ENCODE results near the gene NPHP1.

Gene NPHP1

DNA sequence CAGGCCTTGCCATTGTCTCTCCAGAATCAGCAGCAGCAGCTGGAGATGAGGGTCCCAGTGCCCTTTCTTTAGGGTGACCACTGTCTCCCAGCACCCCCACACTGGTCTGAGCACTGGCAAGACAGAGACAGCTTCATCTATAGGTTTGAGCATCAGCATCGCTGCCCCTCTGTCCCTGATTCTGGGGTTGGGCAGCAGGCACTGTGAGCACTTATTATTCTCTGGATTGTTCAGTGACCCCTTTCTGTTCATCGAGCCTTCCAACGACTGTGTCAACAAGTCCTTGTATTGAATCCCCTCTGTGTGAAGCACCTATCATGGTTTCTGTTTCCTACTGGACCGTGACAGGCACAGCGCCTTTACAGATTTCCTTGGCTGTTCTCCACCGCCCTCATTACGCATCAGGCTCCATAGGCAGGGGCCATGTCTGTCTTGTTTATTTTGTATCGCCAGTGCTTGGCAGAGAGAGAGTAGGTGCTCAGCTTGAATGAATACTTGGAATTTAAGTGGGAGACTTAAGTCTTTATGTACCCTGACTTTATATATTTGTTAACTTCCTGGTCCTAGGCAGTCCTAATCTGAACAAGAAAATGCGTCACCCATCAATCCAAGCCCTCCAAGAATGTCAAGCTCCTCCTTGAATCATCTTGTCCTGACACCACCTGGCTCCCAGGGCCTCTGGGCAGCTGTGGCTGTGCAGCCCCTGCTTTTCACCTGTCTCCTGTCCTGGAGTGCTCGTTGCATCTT, 100.6 kb downstream of the NPHP1 start:
- TF ChIP-seq CTCF (IDR thresholded peaks at IDR 0.05; ENCODE audit: borderline replicate concordance, extremely low read depth, low read length, poor library complexity, severe bottlenecking) (no peak), EZH2 (IDR thresholded peaks at IDR 0.05; ENCODE audit: borderline replicate concordance, low read depth, low read length, severe bottlenecking) (no peak)
- no peak overlapping the region for H3K27ac ChIP-seq (ENCODE audit: low read length)

DNA sequence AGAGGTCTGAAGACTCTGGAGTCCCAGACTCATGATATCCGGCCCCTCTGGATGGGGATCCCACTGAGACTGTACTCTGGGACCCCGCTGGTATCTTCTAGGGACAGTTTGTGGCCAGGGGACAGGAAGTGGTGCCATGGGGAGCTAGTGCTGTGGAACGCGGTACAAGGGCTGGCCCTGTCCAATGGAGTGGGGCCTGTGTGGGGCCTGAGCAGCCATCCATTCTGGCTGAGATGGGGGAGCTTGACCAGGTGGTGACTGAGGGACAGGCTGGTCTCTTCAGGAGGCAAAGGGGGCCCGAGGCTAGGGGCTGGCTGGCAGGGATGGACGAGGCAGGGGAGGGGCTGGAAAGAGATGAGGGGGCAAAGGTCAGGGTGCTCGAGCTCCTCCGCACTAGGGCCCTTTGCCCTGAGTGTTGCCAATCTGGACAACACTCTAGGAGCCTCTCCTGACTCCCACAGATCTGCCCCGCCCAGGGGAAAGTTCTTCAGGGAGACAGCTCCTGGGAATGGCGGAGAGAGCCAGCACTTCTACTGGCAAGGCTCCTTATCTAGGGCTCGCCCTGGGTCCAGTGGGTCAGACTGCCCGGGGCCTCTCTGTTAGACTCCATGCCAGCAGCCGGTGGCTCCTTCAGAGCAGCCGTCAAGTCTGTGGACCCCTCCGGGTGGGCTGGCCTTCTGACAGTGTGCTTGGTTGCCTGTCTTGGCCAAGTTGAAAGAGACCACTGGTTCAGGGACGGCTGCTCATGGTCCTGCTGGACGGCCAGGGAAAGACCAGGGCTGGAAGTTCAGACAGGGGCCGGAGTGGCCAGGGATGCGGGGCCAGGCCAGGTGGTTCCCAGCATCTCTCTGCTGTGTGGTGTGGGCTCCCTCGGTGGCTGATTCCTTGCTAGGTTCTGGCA, 101.5 kb downstream of the NPHP1 start:
- Histone ChIP-seq H3K9ac (ENCODE audit: low read depth, low read length) (no peak overlapping the region), H3K9me3 (ENCODE audit: insufficient read depth, low read length, severe bottlenecking) (no peaks in the 10 kb centered on the region), H3K27ac (ENCODE audit: low read length) (no peak overlapping the region), H3K4me1 (ENCODE audit: insufficient read depth, low read length) (peaks cover 5% of the 10 kb centered on the region; the same call in 1 of the 2 replicates), H3K36me3 (ENCODE audit: insufficient read depth, low read length) (no peaks in the 10 kb centered on the region), H2AFZ (ENCODE audit: low read depth, low read length) (no peak overlapping the region), H3K4me2 (ENCODE audit: insufficient read depth, low read length) (no peak overlapping the region), H3K4me3 (ENCODE audit: low read depth in 1 of 2, low read length in 2 of 2) (no peak overlapping the region), H4K20me1 (ENCODE audit: insufficient read depth, low read length) (no peaks in the 10 kb centered on the region), H3K79me2 (ENCODE audit: insufficient read depth, low read length) (no peaks in the 10 kb centered on the region), H3K27me3 (ENCODE audit: insufficient read depth, low read length, poor library complexity) (peaks cover 2% of the 10 kb centered on the region)
- no peak for ATAC-seq (ENCODE audit: insufficient read depth, low read depth)
- TF ChIP-seq CTCF (IDR thresholded peaks at IDR 0.05; ENCODE audit: borderline replicate concordance, extremely low read depth, low read length, poor library complexity, severe bottlenecking) (no peak), EZH2 (IDR thresholded peaks at IDR 0.05; ENCODE audit: borderline replicate concordance, low read depth, low read length, severe bottlenecking) (no peak)
- DNase-seq, result no peak

More for the DNA sequence above, 100.6 kb downstream of the NPHP1 start:
- Histone ChIP-seq H3K4me3 (ENCODE audit: low read depth in 1 of 2, low read length in 2 of 2) (no peak overlapping the region), H2AFZ (ENCODE audit: low read depth, low read length) (no peak overlapping the region), H3K9me3 (ENCODE audit: insufficient read depth, low read length, severe bottlenecking) (no peaks in the 10 kb centered on the region), H3K79me2 (ENCODE audit: insufficient read depth, low read length) (no peaks in the 10 kb centered on the region), H3K4me2 (ENCODE audit: insufficient read depth, low read length) (no peak overlapping the region), H3K36me3 (ENCODE audit: insufficient read depth, low read length) (no peaks in the 10 kb centered on the region), H3K27me3 (ENCODE audit: insufficient read depth, low read length, poor library complexity) (peaks cover 2% of the 10 kb centered on the region), H3K4me1 (ENCODE audit: insufficient read depth, low read length) (peaks cover 5% of the 10 kb centered on the region; the same call in 1 of the 2 replicates), H3K9ac (ENCODE audit: low read depth, low read length) (no peak overlapping the region), H4K20me1 (ENCODE audit: insufficient read depth, low read length) (no peaks in the 10 kb centered on the region)
- no peak for DNase-seq
- no peak for ATAC-seq (ENCODE audit: insufficient read depth, low read depth)

DNA sequence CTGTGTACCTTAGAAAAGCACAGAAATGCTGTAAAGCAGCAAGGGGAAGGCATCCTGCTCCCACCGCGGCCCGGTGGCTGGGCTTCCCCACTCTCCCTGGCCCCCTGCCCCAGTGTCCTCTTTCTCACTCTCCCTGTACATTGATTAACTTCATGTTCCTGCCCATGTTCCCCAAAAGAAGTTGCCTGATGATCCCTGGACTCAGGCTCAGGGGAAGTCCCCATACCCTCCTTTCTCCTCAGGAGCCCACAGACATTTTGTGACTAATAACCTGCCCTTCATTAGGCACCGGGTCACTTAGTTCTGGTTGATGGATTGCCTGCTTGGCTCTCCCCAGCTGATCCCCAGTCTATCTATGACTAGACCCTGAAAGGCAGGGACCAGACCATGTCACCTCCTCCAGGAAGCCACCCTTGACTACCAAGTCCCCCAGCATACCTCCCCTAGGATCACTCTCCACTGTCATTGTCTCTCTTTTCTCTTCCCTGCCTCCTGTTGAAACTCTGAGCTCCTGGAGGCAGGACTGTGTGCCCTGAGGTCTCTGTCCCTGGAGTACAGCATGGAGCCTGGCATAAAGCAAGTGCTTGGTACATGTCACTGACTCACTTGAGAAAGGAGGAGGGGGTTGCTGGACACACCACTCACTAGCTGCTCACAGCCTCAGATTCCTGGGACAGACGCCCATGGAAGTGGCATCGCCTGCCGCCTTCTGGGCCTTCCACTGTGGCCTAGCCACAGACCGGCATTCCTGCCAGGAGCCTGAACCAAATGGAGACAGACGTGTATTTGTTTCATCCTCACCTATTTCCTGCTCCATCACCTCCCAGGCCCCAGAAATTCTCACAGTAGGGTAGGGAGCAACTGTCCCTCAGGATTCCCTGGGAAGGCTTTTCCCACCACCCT, 102.7 kb downstream of the NPHP1 start:
- Histone ChIP-seq H3K79me2 (ENCODE audit: insufficient read depth, low read length) (no peaks in the 10 kb centered on the region), H3K9me3 (ENCODE audit: insufficient read depth, low read length, severe bottlenecking) (no peaks in the 10 kb centered on the region), H3K27me3 (ENCODE audit: insufficient read depth, low read length, poor library complexity) (no peaks in the 10 kb centered on the region), H3K4me3 (ENCODE audit: low read depth in 1 of 2, low read length in 2 of 2) (no peak overlapping the region), H3K27ac (ENCODE audit: low read length) (no peak overlapping the region), H3K36me3 (ENCODE audit: insufficient read depth, low read length) (no peaks in the 10 kb centered on the region), H3K4me2 (ENCODE audit: insufficient read depth, low read length) (no peak overlapping the region), H4K20me1 (ENCODE audit: insufficient read depth, low read length) (no peaks in the 10 kb centered on the region), H3K4me1 (ENCODE audit: insufficient read depth, low read length) (peaks cover 5% of the 10 kb centered on the region; the same call in 1 of the 2 replicates), H2AFZ (ENCODE audit: low read depth, low read length) (no peak overlapping the region), H3K9ac (ENCODE audit: low read depth, low read length) (no peak overlapping the region)
- TF ChIP-seq EZH2 (IDR thresholded peaks at IDR 0.05; ENCODE audit: borderline replicate concordance, low read depth, low read length, severe bottlenecking), result no peak
- no peak for TF ChIP-seq CTCF (IDR thresholded peaks at IDR 0.05; ENCODE audit: borderline replicate concordance, extremely low read depth, low read length, poor library complexity, severe bottlenecking)
- ATAC-seq (ENCODE audit: insufficient read depth, low read depth), result no peak
- DNase-seq, result no peak

Measured in DND-41 (cell line).